IPS DF 4.7 (cell line): ENCODE measurements around the gene LBHD2.
"Not testable (repeated sequence)": the region's sequence is repeated elsewhere in the genome, so short reads cannot be mapped to it uniquely, and the experiment has no call there.

ENCODE experiments used
- DNase-seq: peaks from one replicate; pipeline ENCODE4 v3.0.0-alpha.2; 2013; ENCODE audit warnings: low spot score; ENCODE audit errors: extremely low read depth

The LBHD2 gene

GRCh38 chr14:103084021-103084919, at the start of gene LBHD2:
Gene LBHD2, plus strand, starts transcription at chr14:103084210. Its CDS starts 1,803 bp downstream, at chr14:103086013.
- no peak for DNase-seq

GRCh38 chr14:103041464-103041863, 42.5 kb upstream of the LBHD2 start:
- no peak for DNase-seq

- DNase-seq = no peak
Measured at GRCh38 chr14:103043257-103044015, 40.6 kb upstream of the LBHD2 start.

GRCh38 chr14:103045371-103045869, 38.6 kb upstream of the LBHD2 start:
- no peak for DNase-seq

- not testable (repeated sequence) for DNase-seq
Measured at GRCh38 chr14:103047453-103047852, 36.6 kb upstream of the LBHD2 start.

- DNase-seq = no peak
Measured at GRCh38 chr14:103050935-103051334, 33.1 kb upstream of the LBHD2 start.

GRCh38 chr14:103052407-103052806, 31.6 kb upstream of the LBHD2 start:
- DNase-seq = no peak

GRCh38 chr14:103055695-103056094, 28.3 kb upstream of the LBHD2 start:
- DNase-seq = no peak

GRCh38 chr14:103056322-103057027, 27.5 kb upstream of the LBHD2 start:
- DNase-seq = no peak

GRCh38 chr14:103057028-103057371, 27.0 kb upstream of the LBHD2 start:
- no peak for DNase-seq

GRCh38 chr14:103057372-103058163, 26.4 kb upstream of the LBHD2 start, which contains the start of gene CDC42BPB:
Gene CDC42BPB, minus strand, starts transcription at chr14:103057549. Its CDS starts 376 bp downstream, at chr14:103057173.
- DNase-seq = no peak

GRCh38 chr14:103058164-103059055, 25.6 kb upstream of the LBHD2 start:
- no peak for DNase-seq

GRCh38 chr14:103059556-103059955, 24.5 kb upstream of the LBHD2 start:
- no peak for DNase-seq

- no peak for DNase-seq
Measured at GRCh38 chr14:103061482-103061976, 22.5 kb upstream of the LBHD2 start.

GRCh38 chr14:103064436-103064835, 19.6 kb upstream of the LBHD2 start:
- DNase-seq = no peak

- DNase-seq = no peak
Measured at GRCh38 chr14:103064978-103065377, 19.0 kb upstream of the LBHD2 start.

- DNase-seq = no peak
Measured at GRCh38 chr14:103065861-103066260, 18.1 kb upstream of the LBHD2 start.

- DNase-seq = no peak
Measured at GRCh38 chr14:103066399-103066798, 17.6 kb upstream of the LBHD2 start.

GRCh38 chr14:103067231-103067954, 16.6 kb upstream of the LBHD2 start:
- no peak for DNase-seq
